GM12891 (cell line): ENCODE results near the gene TIMD4.

Experiments used
- PAX5 ChIP-seq: IDR thresholded peaks from 2 replicates; pipeline ENCODE4 v1.6.1; 2011; ENCODE audit warnings: low read length, moderate library complexity, mild to moderate bottlenecking; ENCODE audit not compliant: insufficient read depth, severe bottlenecking
- POLR2A ChIP-seq: IDR thresholded peaks from 2 replicates; pipeline ENCODE4 v1.6.1; 2011; ENCODE audit warnings: low read depth, low read length, control low read depth
- POLR2AphosphoS5 ChIP-seq: IDR thresholded peaks from 2 replicates; pipeline ENCODE4 v1.6.1; 2011; ENCODE audit warnings: low read depth, low read length, control low read depth
- TAF1 ChIP-seq: IDR thresholded peaks from 2 replicates; pipeline ENCODE4 v1.6.1; 2011; ENCODE audit warnings: low read depth, low read length, control low read depth

- no peak for TF ChIP-seq POLR2A
- TF ChIP-seq POLR2AphosphoS5 = no peak
- TF ChIP-seq TAF1 = no peak
- no peak for TF ChIP-seq PAX5
Observed at GRCh38 chr5:156892223-156892622, 70.8 kb downstream of the TIMD4 start.
